Neural cell (in vitro differentiated cells): ENCODE measurements around the gene ADGRD1. TPM values are rescaled to one million over a fixed set of nuclear protein-coding genes. Genes with fewer than 3 reads are reported as not detected.

Source experiments
- H2AFZ ChIP-seq: fragments of 200-600, 300-800 bp; sonication (generic), shearing (Covaris generic); 2 replicates; pipeline ENCODE4 v1.6.0; 2014; ENCODE audit warnings: low read depth, mild to moderate bottlenecking, antibody characterized with exemption, low read length, moderate library complexity
- H3F3A ChIP-seq: fragments of 200-600 bp; shearing (Covaris generic); 2 replicates; pipeline ENCODE4 v1.6.1; 2016; ENCODE audit warnings: mild to moderate bottlenecking, moderate library complexity, mixed read lengths, antibody characterized with exemption, low read length; ENCODE audit not compliant: insufficient read depth, poor library complexity, severe bottlenecking
- H3K27ac ChIP-seq: fragments of 200-600, 300-800 bp; sonication (generic), shearing (Covaris generic); 2 replicates; pipeline ENCODE4 v1.5.1; 2014; ENCODE audit warnings: mild to moderate bottlenecking, low read length, moderate library complexity
- H3K27me3 ChIP-seq: fragments of 300-800, 200-600 bp; sonication (generic), shearing (Covaris generic); 2 replicates; pipeline ENCODE4 v1.6.0; 2014; ENCODE audit warnings: mild to moderate bottlenecking, low read depth, low read length, moderate library complexity; ENCODE audit not compliant: insufficient read depth
- H3K36me3 ChIP-seq: fragments of 300-800, 200-600 bp; sonication (generic), shearing (Covaris generic); 2 replicates; pipeline ENCODE4 v1.5.1; 2014; ENCODE audit warnings: mild to moderate bottlenecking, antibody characterized with exemption, low read length, moderate library complexity; ENCODE audit not compliant: insufficient read depth
- H3K4me2 ChIP-seq: fragments of 300-800, 200-600 bp; sonication (generic), shearing (Covaris generic); 2 replicates; pipeline ENCODE4 v1.6.0; 2014; ENCODE audit warnings: mild to moderate bottlenecking, low read length
- H3K4me3 ChIP-seq: fragments of 300-800, 200-600 bp; sonication (generic), shearing (Covaris generic); 2 replicates; pipeline ENCODE4 v1.5.1; 2014; ENCODE audit warnings: mild to moderate bottlenecking, low read length, moderate library complexity
- H3K79me2 ChIP-seq: fragments of 200-600 bp; shearing (Covaris generic); replicated peaks from 2 replicates; pipeline ENCODE4 v1.6.0; 2014; ENCODE audit warnings: mild to moderate bottlenecking, low read length, moderate library complexity; ENCODE audit not compliant: insufficient read depth
- H3K9ac ChIP-seq: fragments of 300-800, 200-600 bp; sonication (generic), shearing (Covaris generic); 2 replicates; pipeline ENCODE4 v1.6.1; 2016; ENCODE audit warnings: mild to moderate bottlenecking, low read length, mixed read lengths
- H3K9me2 ChIP-seq: fragments of 200-600 bp; shearing (Covaris generic); 2 replicates; pipeline ENCODE4 v1.6.1; 2016; ENCODE audit warnings: mild to moderate bottlenecking, low read length, mixed read lengths; ENCODE audit not compliant: insufficient read depth
- H3K9me3 ChIP-seq: fragments of 200-600, 300-800 bp; sonication (generic), shearing (Covaris generic); 2 replicates; pipeline ENCODE4 v1.6.1; 2016; ENCODE audit warnings: mild to moderate bottlenecking, mixed run types, low read length, moderate library complexity, mixed read lengths
- H4K20me1 ChIP-seq: fragments of 200-600 bp; shearing (Covaris generic); 2 replicates; pipeline ENCODE4 v1.6.1; 2016; ENCODE audit warnings: mild to moderate bottlenecking, mixed run types; ENCODE audit not compliant: insufficient read depth
- CTCF ChIP-seq: fragments of 450-650 bp; IDR thresholded peaks from 2 replicates; pipeline ENCODE4 v1.5.1; 2014; ENCODE audit warnings: antibody characterized with exemption, mild to moderate bottlenecking, moderate library complexity; ENCODE audit not compliant: poor library complexity, severe bottlenecking
- EP300 ChIP-seq: fragments of 450-650 bp; conservative IDR thresholded peaks from 2 replicates; pipeline ENCODE4 v1.6.1; 2014; ENCODE audit warnings: antibody characterized with exemption, mild to moderate bottlenecking, moderate library complexity; ENCODE audit not compliant: poor library complexity, severe bottlenecking
- EZH2 ChIP-seq: fragments of 200-600, 300-800 bp; shearing (Covaris generic), sonication (generic); IDR thresholded peaks from 2 replicates; pipeline ENCODE4 v1.6.1; 2014; ENCODE audit warnings: antibody characterized with exemption, low read length, borderline replicate concordance, mild to moderate bottlenecking; ENCODE audit not compliant: insufficient read depth, poor library complexity, severe bottlenecking
- MXI1 ChIP-seq: fragments of 450-650 bp; conservative IDR thresholded peaks from 2 replicates; pipeline ENCODE4 v1.6.1; 2014; ENCODE audit warnings: antibody characterized with exemption, mild to moderate bottlenecking; ENCODE audit not compliant: poor library complexity, severe bottlenecking
- POLR2AphosphoS5 ChIP-seq: IDR thresholded peaks from 2 replicates; pipeline ENCODE4 v1.6.1; 2012
- RAD21 ChIP-seq: fragments of 450-650 bp; conservative IDR thresholded peaks from 2 replicates; pipeline ENCODE4 v1.6.1; 2014; ENCODE audit warnings: antibody characterized with exemption, mild to moderate bottlenecking, moderate library complexity
- REST ChIP-seq: IDR thresholded peaks from 2 replicates; pipeline ENCODE4 v1.6.1; 2012; ENCODE audit warnings: borderline replicate concordance
- SMC3 ChIP-seq: fragments of 450-650 bp; conservative IDR thresholded peaks from 2 replicates; pipeline ENCODE4 v1.6.1; 2014; ENCODE audit warnings: antibody characterized with exemption, mild to moderate bottlenecking, moderate library complexity; ENCODE audit not compliant: poor library complexity
- TAF1 ChIP-seq: IDR thresholded peaks from 2 replicates; pipeline ENCODE4 v1.6.1; 2012; ENCODE audit warnings: low read depth
- polyA plus RNA-seq: library from polyadenylated mRNA; depleted of rRNA; stranded (reverse); fragments of >200 nt; gene quantifications from 2 replicates; pipeline ENCODE4 v1.2.3, GENCODE V29; 2014

Gene ADGRD1
- polyA plus RNA-seq, 1 donor from 2014 or later, result 1.7 TPM

- no peaks in the 10 kb centered on the region for H3F3A ChIP-seq
- no peaks in the 10 kb centered on the region for H3K9me3 ChIP-seq
- no peaks in the 10 kb centered on the region for H3K79me2 ChIP-seq
- no peak overlapping the region for H2AFZ ChIP-seq
- TF ChIP-seq EZH2, result no peak
- no peak for TF ChIP-seq CTCF
- TF ChIP-seq RAD21, result no peak
- TF ChIP-seq MXI1, result no peak
- no peak for TF ChIP-seq REST
- no peak for TF ChIP-seq EP300
- H3K36me3 ChIP-seq, result no peaks in the 10 kb centered on the region
- no peaks in the 10 kb centered on the region for H3K27me3 ChIP-seq
- H4K20me1 ChIP-seq, result no peaks in the 10 kb centered on the region
- H3K27ac ChIP-seq, result no peak overlapping the region
- H3K4me3 ChIP-seq, result no peak overlapping the region
- no peak overlapping the region for H3K4me2 ChIP-seq
- no peak overlapping the region for H3K9ac ChIP-seq
- H3K9me2 ChIP-seq, result no peaks in the 10 kb centered on the region
These were observed 99.9 kb downstream of the ADGRD1 start for GRCh38 chr12:131053567-131053966.

GRCh38 chr12:131054345-131055092, 100.8 kb downstream of the ADGRD1 start:
- Histone ChIP-seq H3K79me2 (no peaks in the 10 kb centered on the region), H3K4me2 (no peak overlapping the region), H3K27ac (no peak overlapping the region), H3F3A (no peaks in the 10 kb centered on the region), H3K9me2 (no peaks in the 10 kb centered on the region), H2AFZ (no peak overlapping the region), H3K9ac (no peak overlapping the region), H3K9me3 (no peaks in the 10 kb centered on the region), H4K20me1 (no peaks in the 10 kb centered on the region), H3K36me3 (no peaks in the 10 kb centered on the region), H3K27me3 (no peaks in the 10 kb centered on the region), H3K4me3 (no peak overlapping the region)
- TF ChIP-seq CTCF (no peak), REST (no peak), POLR2AphosphoS5 (no peak), RAD21 (no peak), SMC3 (no peak), EP300 (no peak), TAF1 (no peak), MXI1 (no peak), EZH2 (no peak)
